HG02970 (cell line): Measurements from ENCODE around the gene PLAAT4.
"Not testable (repeated sequence)": the region's sequence is repeated elsewhere in the genome, so short reads cannot be mapped to it uniquely, and the experiment has no call there.

Experiments used
- ATAC-seq: cut with Tn5 transposase; IDR thresholded peaks from one replicate; pipeline ENCODE4 v1.9.1; 2021; ENCODE audit warnings: mild to moderate bottlenecking, moderate library complexity, moderate number of reproducible peaks; ENCODE audit not compliant: unreplicated experiment, low FRiP score

Gene PLAAT4

GRCh38 chr11:63510360-63511047 is 26.1 kb upstream of the PLAAT4 start:
- no peak for ATAC-seq

GRCh38 chr11:63511048-63511748 is 25.4 kb upstream of the PLAAT4 start:
- no peak for ATAC-seq

GRCh38 chr11:63512816-63513215 is 23.8 kb upstream of the PLAAT4 start:
- no peak for ATAC-seq

GRCh38 chr11:63516109-63516508 is 20.5 kb upstream of the PLAAT4 start:
- no peak for ATAC-seq

- no peak for ATAC-seq
Measured at GRCh38 chr11:63517156-63517555, 19.5 kb upstream of the PLAAT4 start.

- ATAC-seq = no peak
Measured at GRCh38 chr11:63518548-63518947, 18.1 kb upstream of the PLAAT4 start.

- ATAC-seq = no peak
Measured at GRCh38 chr11:63520606-63521170, 15.9 kb upstream of the PLAAT4 start.

- no peak for ATAC-seq
Measured at GRCh38 chr11:63521896-63522295, 14.7 kb upstream of the PLAAT4 start.

- no peak for ATAC-seq
Measured at GRCh38 chr11:63523151-63523550, 13.5 kb upstream of the PLAAT4 start.

- no peak for ATAC-seq
Measured at GRCh38 chr11:63527667-63528066, 8.9 kb upstream of the PLAAT4 start.

- not testable (repeated sequence) for ATAC-seq
Measured at GRCh38 chr11:63528156-63528555, 8.5 kb upstream of the PLAAT4 start.

- not testable (repeated sequence) for ATAC-seq
Measured at GRCh38 chr11:63528729-63529278, 7.8 kb upstream of the PLAAT4 start.

- ATAC-seq = not testable (repeated sequence)
Measured at GRCh38 chr11:63529373-63529772, 7.2 kb upstream of the PLAAT4 start.

GRCh38 chr11:63530021-63530420 is 6.6 kb upstream of the PLAAT4 start:
- ATAC-seq = no peak

- ATAC-seq = peak; percentile 62
Measured at GRCh38 chr11:63531074-63531792, 5.4 kb upstream of the PLAAT4 start.

- no peak for ATAC-seq
Measured at GRCh38 chr11:63532117-63532516, 4.5 kb upstream of the PLAAT4 start.

GRCh38 chr11:63532799-63533475 is 3.7 kb upstream of the PLAAT4 start:
- no peak for ATAC-seq

- no peak for ATAC-seq
Measured at GRCh38 chr11:63534076-63534475, 2.5 kb upstream of the PLAAT4 start.

GRCh38 chr11:63534895-63535461 is 1.6 kb upstream of the PLAAT4 start:
- ATAC-seq = no peak

GRCh38 chr11:63535734-63536133 is 874 bp upstream of the PLAAT4 start:
- ATAC-seq = no peak
